ENCODE results near the gene POLDIP3.
A peak's percentile ranks its signal among the peaks of the same experiment; 100 is the strongest.

The POLDIP3 gene, protein sequence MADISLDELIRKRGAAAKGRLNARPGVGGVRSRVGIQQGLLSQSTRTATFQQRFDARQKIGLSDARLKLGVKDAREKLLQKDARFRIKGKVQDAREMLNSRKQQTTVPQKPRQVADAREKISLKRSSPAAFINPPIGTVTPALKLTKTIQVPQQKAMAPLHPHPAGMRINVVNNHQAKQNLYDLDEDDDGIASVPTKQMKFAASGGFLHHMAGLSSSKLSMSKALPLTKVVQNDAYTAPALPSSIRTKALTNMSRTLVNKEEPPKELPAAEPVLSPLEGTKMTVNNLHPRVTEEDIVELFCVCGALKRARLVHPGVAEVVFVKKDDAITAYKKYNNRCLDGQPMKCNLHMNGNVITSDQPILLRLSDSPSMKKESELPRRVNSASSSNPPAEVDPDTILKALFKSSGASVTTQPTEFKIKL

GRCh38 chr22:42614312-42615091 lies at the start of gene POLDIP3:
TSS of gene POLDIP3 (minus strand) at chr22:42614883. CDS start at chr22:42614857, 26 bp downstream.
- DNase-seq (ENCODE audit: low read depth, low spot score) = peak; percentile 84

GRCh38 chr22:42661985-42662831 lies 47.5 kb upstream of the POLDIP3 start:
- no peak for DNase-seq (ENCODE audit: low read depth, low spot score)

DNA sequence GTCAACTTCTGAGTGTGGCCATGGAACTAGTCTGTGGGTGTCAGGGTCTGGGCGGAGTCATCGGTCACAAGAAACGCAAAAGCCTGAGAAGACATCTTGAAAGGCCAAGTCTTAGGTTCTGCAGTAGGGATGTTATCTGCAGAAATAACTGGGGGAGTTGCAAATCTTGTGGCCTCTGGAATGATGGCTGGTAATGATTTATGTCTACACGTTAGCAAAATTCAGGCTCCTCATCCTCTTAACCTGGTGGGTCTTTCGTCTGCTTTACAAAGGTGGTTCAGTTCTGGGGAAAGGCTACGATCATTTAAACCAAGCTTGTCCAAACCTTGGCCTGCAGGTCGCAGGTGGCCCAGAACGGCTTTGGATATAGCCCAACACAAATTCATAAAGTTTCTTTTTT lies 41.9 kb upstream of the POLDIP3 start:
- no peak for DNase-seq (ENCODE audit: low read depth, low spot score)

DNA sequence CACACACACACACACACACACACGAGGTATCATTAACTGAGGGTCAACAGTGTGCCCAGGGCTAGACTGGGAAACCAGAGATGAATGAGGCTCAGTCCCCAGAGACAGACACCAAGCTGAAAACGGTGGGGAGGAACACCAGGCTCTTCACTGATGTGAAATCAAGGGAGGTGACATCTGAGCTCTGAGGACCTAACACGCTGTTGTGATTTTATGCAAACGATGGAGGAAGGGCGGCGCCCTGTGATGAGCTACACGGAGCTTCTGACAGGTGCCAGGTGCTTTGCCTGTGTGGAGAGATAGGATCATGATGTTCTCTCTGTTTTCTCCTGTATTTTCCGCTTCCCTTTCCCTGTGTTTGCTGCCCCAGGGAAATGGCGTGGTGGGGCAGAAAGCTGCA lies 41.0 kb upstream of the POLDIP3 start:
- DNase-seq (ENCODE audit: low read depth, low spot score) = no peak

GRCh38 chr22:42654436-42655073 lies 39.9 kb upstream of the POLDIP3 start:
- no peak for DNase-seq (ENCODE audit: low read depth, low spot score)

DNA sequence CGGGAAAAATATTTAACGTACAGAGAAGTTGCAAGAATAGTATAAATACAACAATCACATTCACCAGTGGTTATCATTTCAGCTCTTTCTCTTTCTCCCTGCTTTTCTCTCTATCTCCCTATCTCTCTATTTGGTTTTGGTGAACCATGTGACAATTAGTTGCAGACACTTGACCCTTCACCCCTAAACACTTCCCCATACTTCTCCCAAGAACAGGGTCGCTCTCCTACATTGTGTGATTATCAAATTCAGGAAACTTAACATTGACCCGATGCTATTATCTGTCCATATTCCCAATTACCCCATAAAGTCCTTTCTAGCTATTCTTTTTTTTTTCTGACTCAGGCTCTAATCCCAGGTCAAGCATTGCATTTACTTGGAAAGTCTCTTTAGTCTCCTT lies 39.3 kb upstream of the POLDIP3 start:
- no peak for DNase-seq (ENCODE audit: low read depth, low spot score)

- no peak for DNase-seq (ENCODE audit: low read depth, low spot score)
These were observed 36.5 kb upstream of the POLDIP3 start for GRCh38 chr22:42651134-42651533.

DNA sequence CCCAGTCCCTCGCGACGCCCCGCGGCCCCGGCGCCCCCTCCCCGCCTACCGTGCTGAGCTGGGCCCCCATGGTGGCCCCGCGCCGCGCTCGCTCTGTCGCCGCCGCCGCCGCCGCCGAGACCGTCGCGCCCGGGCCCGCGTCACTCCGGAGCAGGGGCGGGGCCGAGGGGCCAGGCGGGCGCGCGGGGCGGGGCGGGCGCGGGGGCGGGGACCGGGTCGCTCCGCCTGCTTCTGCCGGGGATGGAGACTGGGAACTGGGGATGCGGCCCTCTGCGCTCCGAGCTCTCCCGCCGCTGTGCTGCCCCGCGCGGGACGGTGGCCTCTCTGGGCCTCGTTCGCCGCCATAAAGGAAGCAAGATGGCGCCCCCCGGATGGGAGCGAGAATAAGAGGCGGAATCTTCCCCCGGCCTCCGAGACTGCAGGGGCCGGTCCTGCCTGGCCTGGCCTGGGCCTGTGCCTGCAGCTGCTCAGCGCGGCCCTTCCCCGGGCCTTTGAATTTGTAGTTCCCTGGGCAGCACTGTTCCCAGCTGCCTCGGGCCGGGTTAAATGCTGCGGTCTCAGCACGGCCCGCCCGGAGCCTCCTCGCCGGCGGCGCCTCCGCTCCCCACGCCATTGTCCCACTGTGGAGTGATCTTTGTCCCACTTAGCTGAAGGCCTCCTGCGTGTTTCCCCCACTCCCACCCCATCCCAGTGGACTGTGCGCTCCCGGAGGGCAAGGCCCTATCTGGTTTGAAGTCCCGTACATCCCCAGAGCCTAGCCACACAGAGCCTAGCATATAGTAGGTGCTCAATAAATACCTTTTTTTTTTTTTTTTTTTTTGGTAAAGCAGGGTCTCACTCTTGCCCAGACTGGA lies 34.8 kb upstream of the POLDIP3 start, which contains the start of gene CYB5R3:
Gene CYB5R3 (minus strand): TSS at position 147 of the 854 bp plus-strand sequence. CDS start 77 bp downstream, at position 70.
- no peak for DNase-seq (ENCODE audit: low read depth, low spot score)

- no peak for DNase-seq (ENCODE audit: low read depth, low spot score)
These were observed 33.9 kb upstream of the POLDIP3 start for GRCh38 chr22:42648368-42649245.

GRCh38 chr22:42648017-42648367 lies 33.3 kb upstream of the POLDIP3 start:
- no peak for DNase-seq (ENCODE audit: low read depth, low spot score)

DNA sequence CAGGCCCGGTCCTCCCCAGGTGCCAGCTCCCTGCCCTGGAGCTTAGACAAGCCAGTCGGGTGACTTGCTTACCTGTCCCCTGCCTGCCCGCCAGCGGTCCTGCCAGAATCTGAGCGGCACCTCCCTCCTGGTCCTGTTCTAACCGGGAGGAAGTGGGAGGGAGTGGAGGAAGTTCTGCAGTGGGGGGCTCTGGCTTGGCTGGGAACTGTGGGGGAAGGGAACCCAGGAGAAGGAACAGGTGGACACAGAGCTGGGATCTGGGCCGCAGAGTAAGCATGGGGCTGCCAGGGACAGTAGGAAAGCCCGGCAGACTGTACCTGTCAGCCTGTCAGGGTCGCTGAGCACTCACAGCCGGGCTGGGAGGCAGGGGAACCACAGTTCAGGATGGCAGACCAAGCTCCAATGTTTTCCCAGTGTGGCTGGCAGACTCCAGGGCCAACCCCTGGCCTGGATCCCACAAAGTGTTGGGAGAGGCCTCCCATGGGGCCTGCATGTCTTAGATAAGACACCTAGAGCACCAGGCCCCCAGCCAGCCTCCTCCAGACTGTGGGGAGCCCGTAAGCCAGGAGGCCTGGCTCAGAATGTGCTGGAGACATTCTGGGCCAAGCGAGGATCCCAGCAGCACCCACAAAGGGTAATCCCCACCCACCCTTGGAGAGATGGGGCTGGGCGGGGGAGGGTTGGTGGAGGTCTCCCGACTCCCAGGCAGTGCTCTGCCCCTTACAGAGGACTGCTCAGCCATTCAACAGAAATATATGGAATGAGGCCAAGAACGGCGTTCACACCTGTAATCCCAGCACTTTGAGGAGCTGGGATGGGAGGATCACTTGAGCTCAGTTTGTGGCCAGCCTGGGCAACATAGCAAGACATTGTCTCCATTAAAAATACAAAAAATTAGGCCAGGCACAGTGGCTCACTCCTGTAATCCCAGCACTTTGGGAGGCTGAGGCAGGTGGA lies 32.2 kb upstream of the POLDIP3 start:
- DNase-seq (ENCODE audit: low read depth, low spot score) = no peak

DNA sequence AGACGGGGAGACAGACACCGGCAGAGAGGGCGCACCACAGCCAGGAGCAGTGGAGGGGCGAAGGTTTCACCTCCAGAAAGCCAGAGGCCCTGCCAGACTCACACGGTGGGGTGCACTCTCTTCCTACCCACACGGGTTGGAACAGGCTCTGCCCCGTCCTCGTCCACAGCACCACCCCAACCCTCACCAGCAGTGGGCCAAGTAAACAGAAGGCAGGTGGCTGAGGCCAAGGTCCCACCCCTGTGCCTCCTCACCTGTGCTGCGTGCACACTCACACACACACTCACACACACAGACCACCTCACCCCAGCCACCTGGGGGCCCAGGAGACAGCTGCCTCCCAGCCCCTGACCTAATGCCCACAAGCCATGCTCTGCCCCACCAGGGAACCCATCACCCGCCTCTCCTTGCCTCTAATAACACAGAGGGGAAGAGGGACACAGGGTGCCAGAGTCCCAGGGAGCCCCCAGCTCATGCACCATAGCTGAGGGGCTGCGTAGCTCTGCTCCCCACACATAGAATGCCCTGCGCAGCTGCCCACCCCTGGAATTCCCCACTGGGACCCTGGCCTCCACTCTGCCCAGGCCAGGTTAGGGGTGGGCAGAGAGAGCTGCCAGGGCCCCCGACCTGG lies 31.4 kb upstream of the POLDIP3 start:
- no peak for DNase-seq (ENCODE audit: low read depth, low spot score)

GRCh38 chr22:42645341-42645937 lies 30.8 kb upstream of the POLDIP3 start:
- DNase-seq (ENCODE audit: low read depth, low spot score) = no peak

- no peak for DNase-seq (ENCODE audit: low read depth, low spot score)
These were observed 30.0 kb upstream of the POLDIP3 start for GRCh38 chr22:42644422-42645340.

DNA sequence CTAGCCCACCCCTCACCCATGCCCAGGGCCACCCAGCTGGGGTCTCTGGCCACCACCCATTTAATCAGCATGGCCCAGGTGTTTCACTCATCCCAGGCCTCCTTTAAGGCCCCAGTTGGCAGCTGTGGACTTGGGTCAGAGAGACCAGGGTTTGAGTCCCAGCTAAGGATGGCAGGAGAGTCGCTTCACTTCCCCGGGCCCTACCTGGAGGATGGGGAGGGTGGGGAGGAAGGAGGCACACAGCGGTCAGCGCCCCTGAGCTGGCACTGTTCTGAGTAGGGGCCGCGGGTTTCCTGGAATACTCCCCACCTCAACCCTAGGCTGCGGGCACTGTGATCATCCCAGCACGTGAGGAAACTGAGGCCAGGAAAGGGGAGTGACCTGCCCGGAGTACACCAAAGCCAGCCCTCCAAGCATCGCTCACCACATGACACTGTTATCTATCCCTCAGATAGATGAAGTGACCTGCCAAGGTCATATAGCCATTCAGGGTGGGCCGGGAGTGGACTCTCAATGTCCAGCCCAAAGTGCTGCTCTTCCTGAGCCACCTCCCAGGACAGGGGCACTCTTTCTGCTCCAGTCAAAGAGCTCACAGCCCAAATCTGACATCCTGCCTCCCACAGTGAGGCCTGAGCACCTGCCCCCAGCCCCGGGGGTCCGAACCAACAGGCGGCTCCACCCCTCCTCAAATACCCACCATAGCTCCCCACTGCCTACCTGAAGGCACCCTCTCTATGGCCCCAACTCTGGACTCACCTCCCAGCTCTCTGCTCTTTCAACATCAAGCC lies 29.1 kb upstream of the POLDIP3 start:
- no peak for DNase-seq (ENCODE audit: low read depth, low spot score)

Data from iPS DF 19.7 (cell line).